Measurements from ENCODE around the gene CEBPZ.

CEBPZ gene

GRCh38 chr2:37189452-37190153 is 41.8 kb downstream of the CEBPZ start:
- ATAC-seq (ENCODE audit: insufficient read depth, low read depth), result no peak
- Histone ChIP-seq H3K4me1 (ENCODE audit: insufficient read depth, low read length) (no peaks in the 10 kb centered on the region), H3K27ac (ENCODE audit: low read length) (no peak overlapping the region), H2AFZ (ENCODE audit: low read depth, low read length) (no peak overlapping the region), H3K9me3 (ENCODE audit: insufficient read depth, low read length, severe bottlenecking) (no peaks in the 10 kb centered on the region), H3K9ac (ENCODE audit: low read depth, low read length) (no peak overlapping the region), H3K79me2 (ENCODE audit: insufficient read depth, low read length) (no peaks in the 10 kb centered on the region), H4K20me1 (ENCODE audit: insufficient read depth, low read length) (no peaks in the 10 kb centered on the region), H3K4me2 (ENCODE audit: insufficient read depth, low read length) (no peak overlapping the region), H3K27me3 (ENCODE audit: insufficient read depth, low read length, poor library complexity) (peaks cover 12% of the 10 kb centered on the region), H3K36me3 (ENCODE audit: insufficient read depth, low read length) (no peaks in the 10 kb centered on the region), H3K4me3 (ENCODE audit: low read depth in 1 of 2, low read length in 2 of 2) (no peak overlapping the region)
- no peak for DNase-seq
- TF ChIP-seq, protein P1, sequence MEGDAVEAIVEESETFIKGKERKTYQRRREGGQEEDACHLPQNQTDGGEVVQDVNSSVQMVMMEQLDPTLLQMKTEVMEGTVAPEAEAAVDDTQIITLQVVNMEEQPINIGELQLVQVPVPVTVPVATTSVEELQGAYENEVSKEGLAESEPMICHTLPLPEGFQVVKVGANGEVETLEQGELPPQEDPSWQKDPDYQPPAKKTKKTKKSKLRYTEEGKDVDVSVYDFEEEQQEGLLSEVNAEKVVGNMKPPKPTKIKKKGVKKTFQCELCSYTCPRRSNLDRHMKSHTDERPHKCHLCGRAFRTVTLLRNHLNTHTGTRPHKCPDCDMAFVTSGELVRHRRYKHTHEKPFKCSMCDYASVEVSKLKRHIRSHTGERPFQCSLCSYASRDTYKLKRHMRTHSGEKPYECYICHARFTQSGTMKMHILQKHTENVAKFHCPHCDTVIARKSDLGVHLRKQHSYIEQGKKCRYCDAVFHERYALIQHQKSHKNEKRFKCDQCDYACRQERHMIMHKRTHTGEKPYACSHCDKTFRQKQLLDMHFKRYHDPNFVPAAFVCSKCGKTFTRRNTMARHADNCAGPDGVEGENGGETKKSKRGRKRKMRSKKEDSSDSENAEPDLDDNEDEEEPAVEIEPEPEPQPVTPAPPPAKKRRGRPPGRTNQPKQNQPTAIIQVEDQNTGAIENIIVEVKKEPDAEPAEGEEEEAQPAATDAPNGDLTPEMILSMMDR (IDR thresholded peaks at IDR 0.05; ENCODE audit: borderline replicate concordance, extremely low read depth, low read length, poor library complexity, severe bottlenecking), result peak; percentile 18
- no peak for TF ChIP-seq EZH2 (IDR thresholded peaks at IDR 0.05; ENCODE audit: borderline replicate concordance, low read depth, low read length, severe bottlenecking)

DNA sequence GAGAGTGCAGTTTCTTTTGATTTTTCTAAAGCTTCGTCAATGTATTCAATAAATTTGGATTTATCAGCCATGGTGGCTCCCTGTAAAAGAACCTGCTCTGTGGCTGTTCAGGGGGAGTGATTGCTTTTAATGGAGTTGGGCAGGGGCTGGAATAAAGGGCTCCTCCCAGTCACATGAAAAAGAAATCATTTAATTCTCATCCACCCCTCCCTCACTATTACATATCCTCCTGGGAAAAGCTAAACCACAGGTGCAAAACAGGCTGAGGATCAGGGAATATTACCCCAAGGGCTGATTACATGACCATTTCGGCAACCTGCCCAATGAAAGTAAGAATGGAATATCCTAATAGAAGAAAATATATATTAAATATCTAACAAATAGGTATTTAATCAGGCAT is 42.8 kb downstream of the CEBPZ start, which contains the start of gene SULT6B1:
Gene SULT6B1 (minus strand): TSS at position 101 of the 400 bp plus-strand sequence. CDS start 30 bp downstream, at position 71.
- Histone ChIP-seq H3K4me3 (ENCODE audit: low read depth in 1 of 2, low read length in 2 of 2) (no peak within 1 kb of the TSS), H4K20me1 (ENCODE audit: insufficient read depth, low read length) (no peaks in the 10 kb centered on the region), H2AFZ (ENCODE audit: low read depth, low read length) (no peak within 1 kb of the TSS), H3K79me2 (ENCODE audit: insufficient read depth, low read length) (no peaks in the 10 kb centered on the region), H3K36me3 (ENCODE audit: insufficient read depth, low read length) (no peaks in the 10 kb centered on the region), H3K9me3 (ENCODE audit: insufficient read depth, low read length, severe bottlenecking) (no peaks in the 10 kb centered on the region), H3K27ac (ENCODE audit: low read length) (no peak within 1 kb of the TSS), H3K27me3 (ENCODE audit: insufficient read depth, low read length, poor library complexity) (peaks cover 12% of the 10 kb centered on the region), H3K4me1 (ENCODE audit: insufficient read depth, low read length) (no peaks in the 10 kb centered on the region), H3K4me2 (ENCODE audit: insufficient read depth, low read length) (no peak within 1 kb of the TSS), H3K9ac (ENCODE audit: low read depth, low read length) (no peak within 1 kb of the TSS)
- DNase-seq, result no peak
- no peak for ATAC-seq (ENCODE audit: insufficient read depth, low read depth)
- no peak for TF ChIP-seq EZH2 (IDR thresholded peaks at IDR 0.05; ENCODE audit: borderline replicate concordance, low read depth, low read length, severe bottlenecking)
- TF ChIP-seq, protein P1 (IDR thresholded peaks at IDR 0.05; ENCODE audit: borderline replicate concordance, extremely low read depth, low read length, poor library complexity, severe bottlenecking), result no peak

- Histone ChIP-seq H3K9me3 (ENCODE audit: insufficient read depth, low read length, severe bottlenecking) (no peaks in the 10 kb centered on the region), H3K9ac (ENCODE audit: low read depth, low read length) (no peak overlapping the region), H3K4me1 (ENCODE audit: insufficient read depth, low read length) (no peaks in the 10 kb centered on the region), H2AFZ (ENCODE audit: low read depth, low read length) (no peak overlapping the region), H3K4me3 (ENCODE audit: low read depth in 1 of 2, low read length in 2 of 2) (no peak overlapping the region), H3K36me3 (ENCODE audit: insufficient read depth, low read length) (no peaks in the 10 kb centered on the region), H3K27ac (ENCODE audit: low read length) (no peak overlapping the region), H4K20me1 (ENCODE audit: insufficient read depth, low read length) (no peaks in the 10 kb centered on the region), H3K27me3 (ENCODE audit: insufficient read depth, low read length, poor library complexity) (peaks cover 8% of the 10 kb centered on the region), H3K4me2 (ENCODE audit: insufficient read depth, low read length) (no peak overlapping the region), H3K79me2 (ENCODE audit: insufficient read depth, low read length) (no peaks in the 10 kb centered on the region)
- TF ChIP-seq EZH2 (IDR thresholded peaks at IDR 0.05; ENCODE audit: borderline replicate concordance, low read depth, low read length, severe bottlenecking), result no peak
- TF ChIP-seq, protein P1 (IDR thresholded peaks at IDR 0.05; ENCODE audit: borderline replicate concordance, extremely low read depth, low read length, poor library complexity, severe bottlenecking), result no peak
- DNase-seq (no peak), ATAC-seq (ENCODE audit: insufficient read depth, low read depth) (no peak)
These were observed 49.4 kb downstream of the CEBPZ start for GRCh38 chr2:37181726-37182684.

Data from DND-41 (cell line).